ENCODE data around the gene ADK. TPM values are rescaled to one million over a fixed set of nuclear protein-coding genes. Genes with fewer than 3 reads are reported as not detected.

ADK gene
- total RNA-seq, 1 experiment from 2014 or later = 26.8 TPM

- Mint-ChIP-seq H3K4me1 (peaks cover 49 to 52% of the 10 kb centered on the region in 2 experiments), H3K27me3 (ENCODE audit: low read depth) (no peaks in the 10 kb centered on the region), H3K36me3 (ENCODE audit: insufficient read depth in 1 of 3, low read depth in 3 of 3) (peaks cover 3 to 7% (median 6%) of the 10 kb centered on the region in 3 experiments; a peak in 6 of 7 replicates), H3K4me3 (no peak overlapping the region), H3K9me3 (peaks cover 5 to 6% of the 10 kb centered on the region in 2 experiments; a peak in 4 of 5 replicates), H3K27ac (no peak overlapping the region)
- Histone ChIP-seq H3K18ac (ENCODE audit: insufficient read length, low read depth, low read length) (no peak overlapping the region), H3K27ac (ENCODE audit: insufficient read length, low read depth, low read length) (no peak overlapping the region), H3T11ph (ENCODE audit: low read length) (no peak overlapping the region), H3K4ac (ENCODE audit: low read depth, low read length) (no peak overlapping the region), H2BK12ac (ENCODE audit: insufficient read length, low read depth, low read length) (no peak overlapping the region), H3K23ac (ENCODE audit: insufficient read length, low read depth, low read length) (no peak overlapping the region), H4K20me1 (ENCODE audit: control insufficient read depth, insufficient read depth, insufficient read length) (no peaks in the 10 kb centered on the region), H2AFZ (ENCODE audit: low read length) (no peak overlapping the region), H4K91ac (ENCODE audit: insufficient read length, low read depth, low read length) (no peak overlapping the region), H3K4me1 (ENCODE audit: insufficient read depth, low read length) (no peaks in the 10 kb centered on the region; the same call in 1 of the 2 replicates), H3K79me1 (ENCODE audit: insufficient read depth, low read depth, low read length, poor library complexity, severe bottlenecking) (no peaks in the 10 kb centered on the region), H2BK5ac (ENCODE audit: insufficient read length, low read length) (no peak overlapping the region), H3K9ac (ENCODE audit: extremely low read depth, insufficient read length, low read length) (no peak overlapping the region), H3K23me2 (ENCODE audit: insufficient read length, low read depth, low read length, poor library complexity, severe bottlenecking) (no peaks in the 10 kb centered on the region), H2BK15ac (ENCODE audit: low read depth, low read length) (no peak overlapping the region), H3K56ac (ENCODE audit: insufficient read length, low read depth, low read length) (no peak overlapping the region), H2BK20ac (ENCODE audit: low read depth, low read length, poor library complexity, severe bottlenecking) (no peak overlapping the region), H3K9me3 (ENCODE audit: control insufficient read depth, low read depth, low read length) (no peaks in the 10 kb centered on the region), H4K8ac (replicated peaks; ENCODE audit: insufficient read length, low read depth, low read length) (no peak overlapping the region), H3K4me2 (ENCODE audit: insufficient read depth, insufficient read length, low read length) (no peak overlapping the region), H4K5ac (ENCODE audit: insufficient read length, low read depth, low read length) (no peak overlapping the region), H3K14ac (ENCODE audit: insufficient read depth, low read length) (no peak overlapping the region), H2AK5ac (ENCODE audit: insufficient read length, low read length) (no peak overlapping the region), H3K79me2 (ENCODE audit: insufficient read depth, low read length) (no peaks in the 10 kb centered on the region), H3K27me3 (ENCODE audit: insufficient read depth, low read length) (no peaks in the 10 kb centered on the region), H2BK120ac (ENCODE audit: low read depth, low read length, poor library complexity, severe bottlenecking) (no peak overlapping the region)
- TF ChIP-seq CTCF (conservative IDR thresholded peaks at IDR 0.05) = no peak
- no CpG with 5 or more reads among the region's 1 CpG for WGBS (ENCODE audit: extremely low coverage, insufficient read length, low lambda C conversion rate)
- DNase-seq = no peak
Observed at GRCh38 chr10:74417397-74417796, 266.4 kb downstream of the ADK start.
